Stimulated activated CD8-positive, alpha-beta memory T cell treated with anti-CD3 and anti-CD28 coated beads, Interleukin-7, amount 100 ng/mL, for 24 hours (primary cell): Measurements from ENCODE around the gene AIG1.
"Not testable (repeated sequence)": the region's sequence is repeated elsewhere in the genome, so short reads cannot be mapped to it uniquely, and the experiment has no call there.

ENCODE experiments used
- DNase-seq: peaks from one replicate; pipeline ENCODE4 v3.0.0-alpha.2; 2020; ENCODE audit warnings: low read depth

The AIG1 gene

GRCh38 chr6:143058987-143059386 is 1.7 kb upstream of the AIG1 start:
- DNase-seq = no peak

- no peak for DNase-seq
Measured at GRCh38 chr6:143059663-143060353, 881 bp upstream of the AIG1 start.

- peak; percentile 39 for DNase-seq
Measured at GRCh38 chr6:143060354-143060805, 309 bp upstream of the AIG1 start.

- no peak for DNase-seq
Measured at GRCh38 chr6:143061597-143062385, 1.1 kb downstream of the AIG1 start.

- no peak for DNase-seq
Measured at GRCh38 chr6:143062551-143062950, 1.9 kb downstream of the AIG1 start.

- no peak for DNase-seq
Measured at GRCh38 chr6:143063631-143064030, 2.9 kb downstream of the AIG1 start.

GRCh38 chr6:143064271-143064670 is 3.6 kb downstream of the AIG1 start:
- no peak for DNase-seq

- DNase-seq = no peak
Measured at GRCh38 chr6:143064951-143065683, 4.4 kb downstream of the AIG1 start.

- DNase-seq = no peak
Measured at GRCh38 chr6:143068001-143068400, 7.3 kb downstream of the AIG1 start.

- DNase-seq = no peak
Measured at GRCh38 chr6:143074101-143074500, 13.4 kb downstream of the AIG1 start.

- no peak for DNase-seq
Measured at GRCh38 chr6:143074670-143075318, 14.1 kb downstream of the AIG1 start.

- DNase-seq = no peak
Measured at GRCh38 chr6:143078468-143079324, 18.0 kb downstream of the AIG1 start.

GRCh38 chr6:143079325-143079640 is 18.6 kb downstream of the AIG1 start:
- no peak for DNase-seq

GRCh38 chr6:143082274-143082673 is 21.6 kb downstream of the AIG1 start:
- DNase-seq = not testable (repeated sequence)

GRCh38 chr6:143084019-143084418 is 23.3 kb downstream of the AIG1 start:
- DNase-seq = not testable (repeated sequence)

- not testable (repeated sequence) for DNase-seq
Measured at GRCh38 chr6:143087335-143087734, 26.6 kb downstream of the AIG1 start.

- DNase-seq = no peak
Measured at GRCh38 chr6:143087856-143088255, 27.2 kb downstream of the AIG1 start.

- DNase-seq = no peak
Measured at GRCh38 chr6:143090314-143091044, 29.8 kb downstream of the AIG1 start.

- no peak for DNase-seq
Measured at GRCh38 chr6:143092768-143093167, 32.1 kb downstream of the AIG1 start.

GRCh38 chr6:143093290-143093689 is 32.6 kb downstream of the AIG1 start:
- no peak for DNase-seq

- DNase-seq = no peak
Measured at GRCh38 chr6:143096403-143096802, 35.7 kb downstream of the AIG1 start.
